NCI-H146 treated with DMSO at 0.1 percent for 48 hours (cell line): ENCODE data around the gene UBA5.

Experiments
- DNase-seq: peaks from one replicate; lab custom pipeline; 2025; ENCODE audit not compliant: unreplicated experiment; lab: John Stamatoyannopoulos, UW

The UBA5 gene

GRCh38 chr3:132713977-132714727 is 54.0 kb downstream of the UBA5 start:
- no peak for DNase-seq

DNA sequence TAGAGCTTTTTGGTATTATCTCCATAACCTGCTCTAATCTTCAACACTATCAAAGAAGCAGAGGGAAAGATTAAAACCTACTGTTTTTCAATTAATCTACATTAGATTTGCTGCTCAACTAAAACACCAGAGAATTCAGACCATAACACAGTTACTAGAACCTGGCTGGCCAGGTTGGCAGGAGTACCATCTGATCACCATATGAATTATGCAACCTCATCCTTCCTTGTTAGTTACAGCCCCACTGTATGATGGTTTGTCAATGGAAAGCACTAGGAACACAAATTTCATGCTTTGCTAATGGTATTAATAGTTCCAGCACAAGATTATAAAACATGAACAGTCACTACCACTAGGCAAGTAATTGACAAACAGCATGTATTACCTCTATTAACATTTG is 56.2 kb downstream of the UBA5 start:
- no peak for DNase-seq

DNA sequence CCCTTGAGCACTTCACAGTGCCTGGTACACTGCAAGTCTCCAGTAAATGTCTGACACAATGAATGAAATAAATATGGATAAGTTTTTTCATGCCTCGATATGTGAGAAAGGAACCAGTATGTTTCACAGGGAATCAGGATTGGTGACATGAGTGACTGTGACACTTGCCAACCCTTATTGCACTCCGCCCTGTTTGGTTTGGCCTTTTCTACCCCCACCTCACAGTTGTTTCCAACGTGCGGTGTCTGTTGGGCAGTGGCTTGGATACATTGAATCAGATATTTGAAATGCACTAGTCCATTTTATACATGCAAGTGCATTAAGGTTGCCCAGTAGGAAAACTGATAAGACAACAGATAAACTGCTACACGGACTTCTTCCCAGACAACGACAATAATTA is 60.1 kb downstream of the UBA5 start:
- DNase-seq, result no peak

- DNase-seq, result peak; percentile 71
Measured at GRCh38 chr3:132721479-132722164, 61.5 kb downstream of the UBA5 start.

- DNase-seq, result peak; percentile 96
Measured at GRCh38 chr3:132722165-132723023, 62.3 kb downstream of the UBA5 start, which contains the start of gene NPHP3. NPHP3 (minus strand) TSS chr3:132722409; CDS start chr3:132722355, 54 bp downstream.

DNA sequence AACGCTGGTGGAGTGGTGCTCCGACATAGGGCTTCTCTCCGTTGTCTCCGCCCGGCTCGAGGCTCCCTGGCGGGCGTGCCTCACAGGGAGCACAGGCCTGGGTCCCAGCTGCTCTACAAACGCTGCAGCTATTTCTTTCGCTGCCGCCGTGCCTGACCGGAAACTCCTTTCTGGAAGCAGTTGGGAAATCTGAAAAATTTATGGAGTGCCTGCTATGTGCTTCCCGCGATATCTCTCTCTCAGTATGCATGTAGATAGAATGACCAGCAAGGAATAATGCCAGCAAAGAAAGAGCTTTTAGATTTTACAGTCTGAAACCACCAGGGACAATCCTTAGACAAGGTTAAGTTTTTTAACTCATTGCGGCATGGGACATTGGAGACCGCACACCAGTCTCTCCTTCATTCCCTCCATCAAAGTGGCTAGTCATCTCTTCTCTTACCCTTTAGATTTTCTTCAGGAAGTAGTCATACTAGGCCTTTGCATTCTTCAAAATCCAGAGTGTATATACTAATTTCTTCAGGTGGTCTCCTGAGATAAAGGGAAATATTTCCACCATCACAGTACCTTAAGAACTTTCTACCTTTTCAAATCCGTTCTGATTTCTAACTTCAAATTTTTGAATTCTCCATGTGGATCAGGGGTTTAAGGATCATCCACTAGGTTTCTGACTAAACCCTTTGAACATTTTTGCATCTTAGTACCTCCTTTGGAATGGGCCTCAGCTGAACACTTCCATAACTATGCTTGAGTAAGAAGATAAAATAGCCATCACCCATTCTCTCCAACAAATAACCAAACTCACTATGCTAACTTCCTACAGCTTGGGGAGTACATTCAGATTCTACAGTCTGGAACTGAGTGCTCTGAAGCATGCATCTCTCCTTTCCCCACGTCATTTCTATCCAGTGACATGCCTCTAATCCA is 63.2 kb downstream of the UBA5 start:
- no peak for DNase-seq

- peak; percentile 78 for DNase-seq
Measured at GRCh38 chr3:132726341-132726823, 66.3 kb downstream of the UBA5 start.
